ES-I3 (cell line): ENCODE data around the gene ZCWPW1.
"Not testable (repeated sequence)": the region's sequence is repeated elsewhere in the genome, so short reads cannot be mapped to it uniquely, and the experiment has no call there.

Source experiments
- H3K36me3 ChIP-seq: 2 replicates; pipeline ENCODE4 v1.6.1; 2013; ENCODE audit warnings: mild to moderate bottlenecking, low read length, control low read depth, moderate library complexity; ENCODE audit not compliant: insufficient read depth
- H3K4me1 ChIP-seq: 2 replicates; pipeline ENCODE4 v1.6.1; 2013; ENCODE audit warnings: mild to moderate bottlenecking, control low read depth, low read length; ENCODE audit not compliant: insufficient read depth
- H3K9ac ChIP-seq: 2 replicates; pipeline ENCODE4 v1.6.1; 2013; ENCODE audit warnings: low read depth, mild to moderate bottlenecking, low read length, moderate library complexity
- H3K9me3 ChIP-seq: 2 replicates; pipeline ENCODE4 v1.6.1; 2013; ENCODE audit warnings: mild to moderate bottlenecking, low read length, moderate library complexity; ENCODE audit not compliant: control insufficient read depth, insufficient read depth

Gene ZCWPW1

GRCh38 chr7:100373870-100374598 lies 54.5 kb downstream of the ZCWPW1 start:
- not testable (repeated sequence) for H3K9ac ChIP-seq, H3K9me3 ChIP-seq, H3K36me3 ChIP-seq, H3K4me1 ChIP-seq

- Histone ChIP-seq H3K4me1 (peaks cover 10% of the 10 kb centered on the region; the same call in 1 of the 2 replicates), H3K9ac (no peak within 1 kb of the TSS)
Measured at GRCh38 chr7:100373261-100373831, 55.2 kb downstream of the ZCWPW1 start, which contains the start of gene PILRA. PILRA (plus strand) TSS chr7:100373487; CDS start chr7:100373657, 170 bp downstream.

GRCh38 chr7:100372694-100373093 lies 55.8 kb downstream of the ZCWPW1 start:
- Histone ChIP-seq H3K9ac (no peak overlapping the region), H3K4me1 (peaks cover 10% of the 10 kb centered on the region; the same call in 1 of the 2 replicates), H3K9me3 (no peaks in the 10 kb centered on the region), H3K36me3 (no peaks in the 10 kb centered on the region; the same call in 1 of the 2 replicates)

More at GRCh38 chr7:100373261-100373831, 55.2 kb downstream of the ZCWPW1 start, which contains the start of gene PILRA:
- H3K36me3 ChIP-seq: no peaks in the 10 kb centered on the region; the same call in 1 of the 2 replicates
- no peaks in the 10 kb centered on the region for H3K9me3 ChIP-seq

- no peaks in the 10 kb centered on the region; the same call in none of the 2 replicates for H3K36me3 ChIP-seq
- H3K9ac ChIP-seq: no peak overlapping the region
- H3K4me1 ChIP-seq: peaks cover 10% of the 10 kb centered on the region; the same call in 1 of the 2 replicates
- no peaks in the 10 kb centered on the region for H3K9me3 ChIP-seq
Measured at GRCh38 chr7:100372256-100372655, 56.2 kb downstream of the ZCWPW1 start.

GRCh38 chr7:100371561-100372171 lies 56.8 kb downstream of the ZCWPW1 start:
- H3K9me3 ChIP-seq: no peaks in the 10 kb centered on the region
- peaks cover 10% of the 10 kb centered on the region; the same call in 1 of the 2 replicates for H3K4me1 ChIP-seq
- H3K9ac ChIP-seq: no peak overlapping the region
- H3K36me3 ChIP-seq: no peaks in the 10 kb centered on the region; the same call in none of the 2 replicates

- peaks cover 10% of the 10 kb centered on the region; the same call in 1 of the 2 replicates for H3K4me1 ChIP-seq
- H3K9ac ChIP-seq: no peak overlapping the region
- no peaks in the 10 kb centered on the region for H3K9me3 ChIP-seq
- no peaks in the 10 kb centered on the region; the same call in none of the 2 replicates for H3K36me3 ChIP-seq
Measured at GRCh38 chr7:100370746-100371145, 57.8 kb downstream of the ZCWPW1 start.

- Histone ChIP-seq H3K9me3 (no peaks in the 10 kb centered on the region), H3K4me1 (peaks cover 10% of the 10 kb centered on the region; the same call in 1 of the 2 replicates), H3K9ac (no peak overlapping the region), H3K36me3 (no peaks in the 10 kb centered on the region; the same call in none of the 2 replicates)
Measured at GRCh38 chr7:100370303-100370702, 58.2 kb downstream of the ZCWPW1 start.

- H3K4me1 ChIP-seq: peaks cover 10% of the 10 kb centered on the region; the same call in 1 of the 2 replicates
- no peak overlapping the region for H3K9ac ChIP-seq
- no peaks in the 10 kb centered on the region; the same call in none of the 2 replicates for H3K36me3 ChIP-seq
Measured at GRCh38 chr7:100369105-100369504, 59.4 kb downstream of the ZCWPW1 start.

GRCh38 chr7:100367676-100368613 lies 60.6 kb downstream of the ZCWPW1 start:
- H3K9ac ChIP-seq: no peak overlapping the region

More at GRCh38 chr7:100369105-100369504, 59.4 kb downstream of the ZCWPW1 start:
- H3K9me3 ChIP-seq: no peaks in the 10 kb centered on the region

GRCh38 chr7:100367251-100367620 lies 61.3 kb downstream of the ZCWPW1 start:
- no peak overlapping the region for H3K9ac ChIP-seq
- peaks cover 10% of the 10 kb centered on the region; the same call in 1 of the 2 replicates for H3K4me1 ChIP-seq
- H3K9me3 ChIP-seq: no peaks in the 10 kb centered on the region
- H3K36me3 ChIP-seq: peaks cover 10% of the 10 kb centered on the region

More at GRCh38 chr7:100367676-100368613, 60.6 kb downstream of the ZCWPW1 start:
- Histone ChIP-seq H3K9me3 (no peaks in the 10 kb centered on the region), H3K4me1 (peaks cover 10% of the 10 kb centered on the region; the same call in 1 of the 2 replicates), H3K36me3 (peaks cover 4% of the 10 kb centered on the region)

GRCh38 chr7:100366411-100367250 lies 61.9 kb downstream of the ZCWPW1 start:
- H3K9ac ChIP-seq: no peak overlapping the region
- H3K4me1 ChIP-seq: peaks cover 10% of the 10 kb centered on the region; the same call in 1 of the 2 replicates
- H3K9me3 ChIP-seq: no peaks in the 10 kb centered on the region
- peaks cover 13% of the 10 kb centered on the region; the same call in 1 of the 2 replicates for H3K36me3 ChIP-seq

GRCh38 chr7:100365998-100366367 lies 62.5 kb downstream of the ZCWPW1 start:
- H3K36me3 ChIP-seq: peaks cover 19% of the 10 kb centered on the region; the same call in 1 of the 2 replicates
- not testable (repeated sequence) for H3K9ac ChIP-seq, H3K9me3 ChIP-seq, H3K4me1 ChIP-seq

- no peaks in the 10 kb centered on the region for H3K9me3 ChIP-seq
- H3K9ac ChIP-seq: no peak overlapping the region
- H3K4me1 ChIP-seq: no peaks in the 10 kb centered on the region
- H3K36me3 ChIP-seq: peaks cover 23% of the 10 kb centered on the region
Measured at GRCh38 chr7:100364480-100364879, 64.0 kb downstream of the ZCWPW1 start.
